SK-N-SH (cell line): ENCODE measurements around the gene CEP131. TPM values are rescaled to one million over a fixed set of nuclear protein-coding genes. Genes with fewer than 3 reads are reported as not detected.

Source experiments
- CTCF ChIA-PET: fragments of 300-600, 350-600 bp; formaldehyde crosslinking; extraction: SDS; loops from one replicate; lab custom pipeline; 2021; lab: Yijun Ruan, JAX
- POLR2A ChIA-PET: fragments of 350-600 bp; sonication (Branson Sonifier 250); formaldehyde crosslinking; extraction: SDS; loops from one replicate; lab custom pipeline; 2020; ENCODE audit warnings: antibody characterized with exemption, inconsistent platforms; lab: Yijun Ruan, JAX
- DNase-seq: peaks from one replicate; pipeline ENCODE4 v3.0.0; 2012
- H2AFZ ChIP-seq: fragments of 200-600 bp; sonication (generic); 2 replicates; pipeline ENCODE4 v1.8.1; 2016; ENCODE audit warnings: antibody characterized with exemption, mild to moderate bottlenecking, low read depth
- H3F3A ChIP-seq: fragments of 200-600 bp; sonication (generic); replicated peaks from 2 replicates; pipeline ENCODE3; 2016; ENCODE audit warnings: antibody characterized with exemption, mild to moderate bottlenecking; ENCODE audit not compliant: insufficient read depth
- H3K27ac ChIP-seq, 2 experiments: fragments of 200-500 bp in 1 of 2; fragments of 200-600 bp in 1 of 2; sonication (Bioruptor generic) in 1 of 2; sonication (generic), shearing (Covaris generic) in 1 of 2; 2 replicates each; pipeline versions ENCODE4 v1.5.1 to v1.6.1; 2014 to 2016; ENCODE audit warnings: low read depth in 2 of 2, inconsistent platforms in 1 of 2, low read length in 1 of 2, mild to moderate bottlenecking in 1 of 2, mixed read lengths in 1 of 2
- H3K27me3 ChIP-seq: fragments of 200-600 bp; sonication (generic), shearing (Covaris generic); 2 replicates; pipeline ENCODE4 v1.6.1; 2016; ENCODE audit warnings: mixed run types; ENCODE audit not compliant: insufficient read depth
- H3K36me3 ChIP-seq, 2 experiments: fragments of 200-500 bp in 1 of 2; fragments of 200-600 bp in 1 of 2; sonication (Bioruptor generic) in 1 of 2; sonication (generic) in 1 of 2; replicated peaks in 1 of 2; 2 replicates each; pipeline versions ENCODE3 to v1.5.1; 2014 to 2016; ENCODE audit warnings: low read length in 1 of 2, mild to moderate bottlenecking in 1 of 2; ENCODE audit not compliant: insufficient read depth in 2 of 2, control insufficient read depth in 1 of 2
- H3K4me1 ChIP-seq, 2 experiments: fragments of 200-500 bp in 1 of 2; fragments of 200-600 bp in 1 of 2; sonication (Bioruptor generic) in 1 of 2; sonication (generic), shearing (Covaris generic) in 1 of 2; 2 replicates each; pipeline versions ENCODE4 v1.5.1 to v1.6.1; 2014 to 2016; ENCODE audit warnings: low read depth in 1 of 2, low read length in 1 of 2, mixed run types in 1 of 2; ENCODE audit not compliant: insufficient read depth in 2 of 2, control insufficient read depth in 1 of 2
- H3K4me2 ChIP-seq: fragments of 200-600 bp; sonication (generic), shearing (Covaris generic); 2 replicates; pipeline ENCODE4 v1.6.1; 2017; ENCODE audit warnings: mixed run types
- H3K4me3 ChIP-seq, 2 experiments: fragments of 200-500 bp in 1 of 2; fragments of 200-600 bp in 1 of 2; sonication (Bioruptor generic) in 1 of 2; sonication (generic), shearing (Covaris generic) in 1 of 2; 2 replicates each; pipeline versions ENCODE4 v1.5.1 to v1.8.1; 2014 to 2016; ENCODE audit warnings: low read depth in 2 of 2, inconsistent platforms in 1 of 2, low read length in 1 of 2, mild to moderate bottlenecking in 1 of 2, mixed read lengths in 1 of 2, moderate library complexity in 1 of 2
- H3K79me2 ChIP-seq: fragments of 200-600 bp; sonication (generic); 2 replicates; pipeline ENCODE4 v1.8.1; 2017; ENCODE audit warnings: mild to moderate bottlenecking; ENCODE audit not compliant: insufficient read depth
- H3K9ac ChIP-seq: fragments of 200-600 bp; sonication (generic); 2 replicates; pipeline ENCODE4 v1.6.1; 2017; ENCODE audit warnings: mixed run types
- H3K9me2 ChIP-seq: fragments of 200-600 bp; sonication (generic); 2 replicates; pipeline ENCODE4 v1.6.1; 2017; ENCODE audit warnings: mixed run types
- H3K9me3 ChIP-seq: fragments of 200-600 bp; sonication (generic); 2 replicates; pipeline ENCODE4 v1.6.1; 2017; ENCODE audit warnings: mixed run types, mild to moderate bottlenecking, moderate library complexity
- H4K20me1 ChIP-seq: fragments of 200-600 bp; sonication (generic); 2 replicates; pipeline ENCODE4 v1.6.1; 2017; ENCODE audit warnings: mild to moderate bottlenecking, mixed run types; ENCODE audit not compliant: insufficient read depth
- CHD2 ChIP-seq: fragments of 150-350 bp; IDR thresholded peaks from 2 replicates; pipeline ENCODE4 v1.6.1; 2018; ENCODE audit warnings: low read length; ENCODE audit not compliant: partially characterized antibody
- CTCF ChIP-seq: fragments of 200-600 bp; sonication (generic); IDR thresholded peaks from 2 replicates; pipeline ENCODE4 v1.6.1; 2017; ENCODE audit warnings: antibody characterized with exemption, mild to moderate bottlenecking, moderate library complexity
- EZH2phosphoT487 ChIP-seq: fragments of 200-600 bp; sonication (generic); IDR thresholded peaks from 2 replicates; pipeline ENCODE4 v1.6.1; 2017; ENCODE audit warnings: low read depth, mixed run types, mild to moderate bottlenecking, antibody characterized with exemption, moderate library complexity, borderline replicate concordance
- GATA2 ChIP-seq: sonication (generic); formaldehyde crosslinking; IDR thresholded peaks from 2 replicates; pipeline ENCODE4 v1.5.0; 2020; ENCODE audit warnings: mild to moderate bottlenecking, missing genetic modification reagents
- JUND ChIP-seq: IDR thresholded peaks from 2 replicates; pipeline ENCODE4 v1.4.0; 2012
- MEF2A ChIP-seq: IDR thresholded peaks from 2 replicates; pipeline ENCODE4 v1.4.0; 2012; ENCODE audit warnings: low read depth, borderline replicate concordance
- NRF1 ChIP-seq: IDR thresholded peaks from 2 replicates; pipeline ENCODE4 v1.6.1; 2012; ENCODE audit warnings: low read depth, mild to moderate bottlenecking, low read length
- POLR2AphosphoS5 ChIP-seq: IDR thresholded peaks from 2 replicates; pipeline ENCODE4 v1.6.1; 2012; ENCODE audit warnings: low read depth, low read length
- RAD21 ChIP-seq: IDR thresholded peaks from 2 replicates; pipeline ENCODE4 v1.6.1; 2012; ENCODE audit warnings: mild to moderate bottlenecking, low read length
- RCOR1 ChIP-seq: fragments of 150-350 bp; IDR thresholded peaks from 2 replicates; pipeline ENCODE4 v1.6.1; 2017; ENCODE audit warnings: antibody characterized with exemption, low read length
- RXRA ChIP-seq: IDR thresholded peaks from 2 replicates; pipeline ENCODE4 v1.4.0; 2012; ENCODE audit warnings: low read depth, mild to moderate bottlenecking, borderline replicate concordance
- SIN3A ChIP-seq: IDR thresholded peaks from 2 replicates; pipeline ENCODE4 v1.6.1; 2012; ENCODE audit warnings: low read depth, mild to moderate bottlenecking, low read length, moderate library complexity, borderline replicate concordance
- TAF1 ChIP-seq: IDR thresholded peaks from 2 replicates; pipeline ENCODE4 v1.6.1; 2012; ENCODE audit warnings: low read depth, mild to moderate bottlenecking, low read length, moderate library complexity, borderline replicate concordance
- TEAD4 ChIP-seq: IDR thresholded peaks from 2 replicates; pipeline ENCODE4 v1.4.0; 2012; ENCODE audit warnings: mild to moderate bottlenecking, borderline replicate concordance; ENCODE audit not compliant: insufficient read depth
- USF2 ChIP-seq: fragments of 150-350 bp; IDR thresholded peaks from 2 replicates; pipeline ENCODE4 v1.6.1; 2017; ENCODE audit warnings: antibody characterized with exemption, low read length, low read depth, borderline replicate concordance
- YY1 ChIP-seq: IDR thresholded peaks from 2 replicates; pipeline ENCODE4 v1.4.0; 2012; ENCODE audit warnings: low read depth, mild to moderate bottlenecking
- WGBS: methylation state at CpG from one replicate; pipeline ENCODE4 v1.1.6; 2017; ENCODE audit warnings: low lambda C conversion rate; 5-methylcytosine and 5-hydroxymethylcytosine counted together
- polyA plus RNA-seq, 3 experiments: library from polyadenylated mRNA; depleted of rRNA; stranded (reverse); fragments of >200 nt; gene quantifications; 2 replicates each; pipeline ENCODE4 v1.2.3, GENCODE V29; 2012
- TF ChIP-seq, protein P1 (sequence below): IDR thresholded peaks from 2 replicates; pipeline ENCODE4; 2012
- TF ChIP-seq, protein P2 (sequence below): IDR thresholded peaks from 2 replicates; pipeline ENCODE4 v1.4.0; 2012; ENCODE audit warnings: low read depth, borderline replicate concordance

CEP131 gene
- polyA plus RNA-seq, 1 of the 3 experiments (the other 2 are of a cell fraction), result 34.8 TPM

GRCh38 chr17:81179861-81180260 is 42.9 kb downstream of the CEP131 start:
- no peaks in the 10 kb centered on the region for H4K20me1 ChIP-seq
- no peaks in the 10 kb centered on the region for H3K9me2 ChIP-seq
- no peak overlapping the region for H3K27ac ChIP-seq
- TF ChIP-seq TEAD4, result no peak
- no peak for TF ChIP-seq GATA2
- TF ChIP-seq, protein P1, sequence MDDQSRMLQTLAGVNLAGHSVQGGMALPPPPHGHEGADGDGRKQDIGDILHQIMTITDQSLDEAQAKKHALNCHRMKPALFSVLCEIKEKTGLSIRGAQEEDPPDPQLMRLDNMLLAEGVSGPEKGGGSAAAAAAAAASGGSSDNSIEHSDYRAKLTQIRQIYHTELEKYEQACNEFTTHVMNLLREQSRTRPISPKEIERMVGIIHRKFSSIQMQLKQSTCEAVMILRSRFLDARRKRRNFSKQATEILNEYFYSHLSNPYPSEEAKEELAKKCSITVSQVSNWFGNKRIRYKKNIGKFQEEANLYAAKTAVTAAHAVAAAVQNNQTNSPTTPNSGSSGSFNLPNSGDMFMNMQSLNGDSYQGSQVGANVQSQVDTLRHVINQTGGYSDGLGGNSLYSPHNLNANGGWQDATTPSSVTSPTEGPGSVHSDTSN, result no peak
- TF ChIP-seq MEF2A, result no peak
- TF ChIP-seq, protein P2, sequence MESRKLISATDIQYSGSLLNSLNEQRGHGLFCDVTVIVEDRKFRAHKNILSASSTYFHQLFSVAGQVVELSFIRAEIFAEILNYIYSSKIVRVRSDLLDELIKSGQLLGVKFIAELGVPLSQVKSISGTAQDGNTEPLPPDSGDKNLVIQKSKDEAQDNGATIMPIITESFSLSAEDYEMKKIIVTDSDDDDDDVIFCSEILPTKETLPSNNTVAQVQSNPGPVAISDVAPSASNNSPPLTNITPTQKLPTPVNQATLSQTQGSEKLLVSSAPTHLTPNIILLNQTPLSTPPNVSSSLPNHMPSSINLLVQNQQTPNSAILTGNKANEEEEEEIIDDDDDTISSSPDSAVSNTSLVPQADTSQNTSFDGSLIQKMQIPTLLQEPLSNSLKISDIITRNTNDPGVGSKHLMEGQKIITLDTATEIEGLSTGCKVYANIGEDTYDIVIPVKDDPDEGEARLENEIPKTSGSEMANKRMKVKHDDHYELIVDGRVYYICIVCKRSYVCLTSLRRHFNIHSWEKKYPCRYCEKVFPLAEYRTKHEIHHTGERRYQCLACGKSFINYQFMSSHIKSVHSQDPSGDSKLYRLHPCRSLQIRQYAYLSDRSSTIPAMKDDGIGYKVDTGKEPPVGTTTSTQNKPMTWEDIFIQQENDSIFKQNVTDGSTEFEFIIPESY, result no peak
- no peak for TF ChIP-seq NRF1
- no peak for TF ChIP-seq JUND
- no peak for TF ChIP-seq CTCF
- no peak for TF ChIP-seq CHD2
- TF ChIP-seq EZH2phosphoT487, result no peak
- TF ChIP-seq USF2, result no peak
- TF ChIP-seq TAF1, result no peak
- TF ChIP-seq RAD21, result no peak
- TF ChIP-seq RXRA, result no peak
- no peak for TF ChIP-seq YY1
- TF ChIP-seq SIN3A, result no peak
- TF ChIP-seq RCOR1, result no peak
- no peak for TF ChIP-seq POLR2AphosphoS5
- POLR2A ChIA-PET, result interaction anchor here (1.5 kb wide), 1 partner anchor 12 kb away, joined by 5 read pairs; no protein-coding TSS in a partner anchor
- H3K9me3 ChIP-seq, result 0 out of 2 replicates have a peak, but pooled peaks cover 7% of the 10 kb centered on the region
- H3K4me3 ChIP-seq, result no peak overlapping the region
- H3K4me2 ChIP-seq, result no peak overlapping the region
- CTCF ChIA-PET, result interaction anchor here (0.8 to 3.6 kb wide), 8 partner anchors 9 to 156 kb away, joined by 3 to 18 read pairs (median 4); no protein-coding TSS in a partner anchor
- no peak overlapping the region for H3K9ac ChIP-seq
- peaks cover 0 to 7% of the 10 kb centered on the region in 2 experiments; a peak in 1 of 4 replicates for H3K4me1 ChIP-seq
- WGBS, result 73% methylated on average over 5 of the region's 12 CpGs
- no peak for DNase-seq
- no peak overlapping the region for H2AFZ ChIP-seq
- H3K27me3 ChIP-seq, result no peaks in the 10 kb centered on the region
- H3K79me2 ChIP-seq, result no peaks in the 10 kb centered on the region
- no peaks in the 10 kb centered on the region for H3K36me3 ChIP-seq
- no peaks in the 10 kb centered on the region for H3F3A ChIP-seq
